ENCODE results near the gene WDR48.
A peak's percentile ranks its signal among the peaks of the same experiment; 100 is the strongest.

The WDR48 gene

GRCh38 chr3:39141171-39141995 is 89.6 kb downstream of the WDR48 start:
- H3K9ac ChIP-seq (ENCODE audit: low read length in 5 of 5) = no peak overlapping the region
- H3K9me3 ChIP-seq (ENCODE audit: control insufficient read depth in 5 of 5, low read length in 5 of 5) = no peaks in the 10 kb centered on the region
- peaks cover 6 to 77% (median 67%) of the 10 kb centered on the region in 5 donors for H3K36me3 ChIP-seq (ENCODE audit: control insufficient read depth in 5 of 5, insufficient read depth in 5 of 5, low read length in 5 of 5)
- H3K27me3 ChIP-seq (ENCODE audit: control insufficient read depth in 5 of 5, insufficient read depth in 4 of 5, low read length in 5 of 5) = no peaks in the 10 kb centered on the region
- H3K4me3 ChIP-seq (ENCODE audit: low read depth in 1 of 5, low read length in 5 of 5) = no peak overlapping the region
- peaks cover 6 to 52% (median 30%) of the 10 kb centered on the region in 5 donors for H3K4me1 ChIP-seq (ENCODE audit: control insufficient read depth in 5 of 5, insufficient read depth in 5 of 5, low read length in 5 of 5)
- peak overlapping the region; percentile 46 for H3K27ac ChIP-seq (ENCODE audit: low read depth, low read length)

GRCh38 chr3:39142067-39142466 is 90.3 kb downstream of the WDR48 start:
- no peak overlapping the region for H3K4me3 ChIP-seq (ENCODE audit: low read depth in 1 of 5, low read length in 5 of 5)
- peaks cover 6 to 76% (median 69%) of the 10 kb centered on the region in 5 donors for H3K36me3 ChIP-seq (ENCODE audit: control insufficient read depth in 5 of 5, insufficient read depth in 5 of 5, low read length in 5 of 5)
- no peak overlapping the region for H3K9ac ChIP-seq (ENCODE audit: low read length in 5 of 5)
- no peaks in the 10 kb centered on the region for H3K9me3 ChIP-seq (ENCODE audit: control insufficient read depth in 5 of 5, low read length in 5 of 5)
- H3K27me3 ChIP-seq (ENCODE audit: control insufficient read depth in 5 of 5, insufficient read depth in 4 of 5, low read length in 5 of 5) = no peaks in the 10 kb centered on the region
- peaks cover 11 to 53% (median 37%) of the 10 kb centered on the region in 5 donors for H3K4me1 ChIP-seq (ENCODE audit: control insufficient read depth in 5 of 5, insufficient read depth in 5 of 5, low read length in 5 of 5)
- H3K27ac ChIP-seq (ENCODE audit: low read depth, low read length) = peak overlapping the region; percentile 46

- no peaks in the 10 kb centered on the region for H3K27me3 ChIP-seq (ENCODE audit: control insufficient read depth in 5 of 5, insufficient read depth in 4 of 5, low read length in 5 of 5)
- H3K27ac ChIP-seq (ENCODE audit: low read depth, low read length) = no peak overlapping the region
These were observed 91.5 kb downstream of the WDR48 start for GRCh38 chr3:39143051-39143885.

DNA sequence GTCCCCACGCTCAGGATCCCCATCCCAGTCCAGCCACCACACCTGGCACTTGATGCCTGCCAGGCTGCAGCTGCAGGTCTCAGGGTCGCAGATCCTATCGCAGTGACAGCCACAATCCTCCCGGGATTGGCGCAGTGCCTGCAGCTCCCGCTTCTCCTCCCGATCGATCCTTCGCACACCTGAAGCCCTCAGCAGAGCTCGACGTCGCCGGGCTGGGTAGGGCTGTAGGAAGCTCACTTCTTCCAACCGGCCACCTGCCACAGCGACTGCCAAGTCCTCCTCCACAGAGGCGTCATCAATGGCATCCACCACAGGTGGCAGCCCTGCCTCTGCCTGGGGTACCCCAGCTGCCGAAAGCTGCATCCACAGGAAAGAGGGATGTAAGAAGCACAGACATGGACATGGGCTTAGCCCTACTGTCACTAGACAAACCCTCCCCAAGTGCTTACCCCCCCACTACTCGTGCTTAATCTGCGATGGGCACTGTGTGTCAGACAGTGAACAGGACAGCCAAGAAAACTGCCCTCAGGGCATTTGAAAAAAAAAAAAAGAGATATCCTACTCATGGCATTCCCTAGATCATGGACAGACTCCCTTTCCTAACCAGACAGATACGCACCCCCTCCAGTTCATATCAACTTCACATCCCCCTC is 92.4 kb downstream of the WDR48 start:
- no peak overlapping the region for H3K4me3 ChIP-seq (ENCODE audit: low read depth in 1 of 5, low read length in 5 of 5)
- H3K4me1 ChIP-seq (ENCODE audit: control insufficient read depth in 5 of 5, insufficient read depth in 5 of 5, low read length in 5 of 5) = peaks cover 21 to 72% (median 58%) of the 10 kb centered on the region in 5 donors
- H3K36me3 ChIP-seq (ENCODE audit: control insufficient read depth in 5 of 5, insufficient read depth in 5 of 5, low read length in 5 of 5) = peaks cover 6 to 67% (median 62%) of the 10 kb centered on the region in 5 donors
- H3K9ac ChIP-seq (ENCODE audit: low read length in 5 of 5) = no peak overlapping the region
- H3K27me3 ChIP-seq (ENCODE audit: control insufficient read depth in 5 of 5, insufficient read depth in 4 of 5, low read length in 5 of 5) = no peaks in the 10 kb centered on the region
- no peak overlapping the region for H3K27ac ChIP-seq (ENCODE audit: low read depth, low read length)
- H3K9me3 ChIP-seq (ENCODE audit: control insufficient read depth in 5 of 5, low read length in 5 of 5) = no peaks in the 10 kb centered on the region

More at GRCh38 chr3:39143051-39143885, 91.5 kb downstream of the WDR48 start:
- peaks cover 21 to 65% (median 49%) of the 10 kb centered on the region in 5 donors for H3K4me1 ChIP-seq (ENCODE audit: control insufficient read depth in 5 of 5, insufficient read depth in 5 of 5, low read length in 5 of 5)
- no peak overlapping the region for H3K9ac ChIP-seq (ENCODE audit: low read length in 5 of 5)
- no peak overlapping the region for H3K4me3 ChIP-seq (ENCODE audit: low read depth in 1 of 5, low read length in 5 of 5)
- H3K9me3 ChIP-seq (ENCODE audit: control insufficient read depth in 5 of 5, low read length in 5 of 5) = no peaks in the 10 kb centered on the region
- peaks cover 6 to 71% (median 62%) of the 10 kb centered on the region in 5 donors for H3K36me3 ChIP-seq (ENCODE audit: control insufficient read depth in 5 of 5, insufficient read depth in 5 of 5, low read length in 5 of 5)

DNA sequence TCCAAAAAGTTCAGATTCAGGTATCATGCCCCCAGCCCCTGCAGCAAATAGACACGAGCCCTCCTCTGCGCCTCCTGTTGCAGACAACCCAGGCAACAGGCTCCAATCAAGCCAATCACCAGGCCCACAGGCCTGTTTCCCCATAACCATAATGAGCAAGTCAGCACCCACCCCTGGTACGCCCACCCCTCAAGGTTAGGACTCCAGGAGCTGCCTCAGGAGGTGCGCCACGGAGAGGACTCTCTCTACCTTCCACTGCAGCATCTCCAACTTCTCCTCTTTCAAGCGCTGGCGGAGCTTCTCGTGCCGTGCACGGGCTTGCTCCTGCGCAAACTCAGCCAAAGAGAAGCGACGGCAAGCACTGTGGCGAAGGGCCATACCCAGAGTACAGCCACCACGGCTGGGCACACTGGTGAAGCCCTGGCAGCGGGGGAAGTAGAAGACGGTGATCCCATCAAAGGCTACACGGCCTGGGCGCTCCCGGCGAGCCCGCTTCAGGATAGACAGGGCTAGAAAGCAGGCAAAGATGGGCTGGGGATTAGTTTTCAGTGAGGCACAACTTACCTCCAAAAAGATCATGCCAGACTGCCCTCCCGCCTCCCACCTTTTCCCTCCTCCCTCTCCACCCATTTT is 93.0 kb downstream of the WDR48 start:
- Histone ChIP-seq H3K36me3 (ENCODE audit: control insufficient read depth in 5 of 5, insufficient read depth in 5 of 5, low read length in 5 of 5) (peaks cover 6 to 65% (median 62%) of the 10 kb centered on the region in 5 donors), H3K9ac (ENCODE audit: low read length in 5 of 5) (no peak overlapping the region), H3K27me3 (ENCODE audit: control insufficient read depth in 5 of 5, insufficient read depth in 4 of 5, low read length in 5 of 5) (no peaks in the 10 kb centered on the region), H3K4me1 (ENCODE audit: control insufficient read depth in 5 of 5, insufficient read depth in 5 of 5, low read length in 5 of 5) (peaks cover 24 to 79% (median 65%) of the 10 kb centered on the region in 5 donors), H3K27ac (ENCODE audit: low read depth, low read length) (no peak overlapping the region), H3K4me3 (ENCODE audit: low read depth in 1 of 5, low read length in 5 of 5) (no peak overlapping the region), H3K9me3 (ENCODE audit: control insufficient read depth in 5 of 5, low read length in 5 of 5) (no peaks in the 10 kb centered on the region)

GRCh38 chr3:39146083-39146501 is 94.3 kb downstream of the WDR48 start:
- H3K27me3 ChIP-seq (ENCODE audit: control insufficient read depth in 5 of 5, insufficient read depth in 4 of 5, low read length in 5 of 5) = no peaks in the 10 kb centered on the region

More at GRCh38 chr3:39146083-39146501, 94.3 kb downstream of the WDR48 start:
- Histone ChIP-seq H3K4me3 (ENCODE audit: low read depth in 1 of 5, low read length in 5 of 5) (peak overlapping the region in 1 of 5 donors; percentile 33), H3K9ac (ENCODE audit: low read length in 5 of 5) (no peak overlapping the region), H3K36me3 (ENCODE audit: control insufficient read depth in 5 of 5, insufficient read depth in 5 of 5, low read length in 5 of 5) (peaks cover 6 to 57% (median 56%) of the 10 kb centered on the region in 5 donors), H3K27ac (ENCODE audit: low read depth, low read length) (peak overlapping the region; percentile 96), H3K4me1 (ENCODE audit: control insufficient read depth in 5 of 5, insufficient read depth in 5 of 5, low read length in 5 of 5) (peaks cover 33 to 84% (median 72%) of the 10 kb centered on the region in 5 donors), H3K9me3 (ENCODE audit: control insufficient read depth in 5 of 5, low read length in 5 of 5) (no peaks in the 10 kb centered on the region)
